HG03196 (cell line): Measurements from ENCODE around the gene NTHL1.
A peak's percentile ranks its signal among the peaks of the same experiment; 100 is the strongest.

ENCODE experiments used
- ATAC-seq: cut with Tn5 transposase; IDR thresholded peaks from one replicate; pipeline ENCODE4 v1.9.1; 2021; ENCODE audit not compliant: unreplicated experiment

Gene NTHL1

DNA sequence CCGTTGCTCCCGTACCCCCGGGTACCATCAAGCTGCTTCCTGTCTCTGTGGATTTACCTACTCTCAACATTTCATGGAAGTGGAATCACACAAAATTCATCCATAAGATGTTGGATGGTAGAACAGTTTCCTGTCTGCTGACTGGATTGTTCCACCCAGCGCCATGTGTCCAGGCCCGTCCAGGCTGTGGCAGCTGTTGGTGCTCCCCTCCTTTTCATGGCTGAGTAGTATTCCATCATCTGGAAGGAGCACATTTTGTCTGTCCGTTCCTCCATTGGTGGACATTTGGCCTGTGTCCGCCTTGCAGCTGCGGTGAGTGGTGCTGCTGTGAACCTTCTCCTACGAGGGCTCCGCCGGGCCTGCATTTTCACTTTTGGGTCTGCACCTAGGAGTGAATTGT, 18.5 kb upstream of the NTHL1 start:
- no peak for ATAC-seq

DNA sequence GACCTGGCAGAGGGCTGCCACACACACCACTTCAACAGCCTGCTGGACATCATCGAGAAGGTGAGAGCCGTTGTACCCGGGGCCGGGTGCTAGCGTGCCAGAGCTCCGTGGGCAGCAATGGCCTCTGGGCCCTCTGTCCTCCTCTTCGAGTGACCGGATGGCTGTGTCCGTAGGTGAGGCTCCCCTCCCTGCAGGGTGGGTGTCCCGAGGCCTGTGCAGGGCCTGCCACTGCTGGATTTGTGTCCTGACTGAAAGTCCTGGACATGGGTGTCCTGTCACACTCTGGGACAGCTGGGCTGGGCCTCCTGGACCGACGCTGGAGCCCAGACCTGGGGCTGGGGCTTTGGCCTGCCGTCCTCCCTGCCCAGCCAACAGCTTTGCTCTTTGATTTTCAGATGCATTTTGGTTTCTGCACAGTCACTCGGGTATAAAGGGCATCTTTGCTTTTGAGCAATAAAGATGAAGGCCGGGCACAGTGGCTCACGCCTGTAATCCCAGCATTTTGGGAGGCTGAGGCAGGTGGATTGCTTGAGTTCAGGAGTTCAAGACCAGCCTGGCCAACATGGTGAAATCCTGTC, 16.8 kb upstream of the NTHL1 start:
- ATAC-seq = no peak

DNA sequence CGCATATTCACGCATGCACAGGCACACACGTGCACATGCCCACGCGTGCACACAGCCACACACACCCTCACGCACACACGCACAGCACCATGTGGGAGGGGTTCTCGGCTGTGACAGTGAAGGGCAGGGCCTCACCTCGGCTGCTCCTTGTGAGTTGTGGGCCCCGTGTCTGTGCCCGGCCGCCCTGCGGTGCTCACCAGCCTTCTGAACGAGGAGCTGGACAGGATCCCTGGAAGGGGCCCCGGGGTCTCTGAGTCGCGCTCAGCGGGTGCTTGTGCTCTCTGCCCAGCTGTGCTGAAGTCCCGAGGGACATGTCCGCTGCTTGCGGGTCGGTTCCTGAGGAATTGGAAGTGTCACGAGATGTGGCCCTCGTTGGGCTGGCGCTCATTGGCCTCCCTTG, 16.2 kb upstream of the NTHL1 start:
- ATAC-seq = no peak

DNA sequence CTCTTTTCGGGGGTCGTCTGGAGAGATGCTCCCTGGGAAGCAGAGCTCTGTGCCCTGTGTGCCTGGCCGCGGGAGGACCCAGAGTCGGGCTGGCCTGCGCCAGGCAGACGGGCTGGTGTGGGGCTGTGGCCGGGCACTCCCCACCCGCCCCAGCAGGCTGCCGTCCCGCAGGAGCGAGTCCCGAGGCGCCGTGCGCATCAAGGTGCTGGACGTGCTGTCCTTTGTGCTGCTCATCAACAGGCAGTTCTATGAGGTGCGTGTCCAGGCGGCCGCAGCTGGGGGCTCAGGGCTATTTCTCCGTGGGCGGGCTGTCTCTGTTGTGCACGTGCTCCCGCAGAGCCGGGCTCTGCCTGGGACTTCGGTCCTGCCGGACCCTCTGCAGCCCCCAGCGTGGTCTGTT, 15.2 kb upstream of the NTHL1 start:
- ATAC-seq = no peak

DNA sequence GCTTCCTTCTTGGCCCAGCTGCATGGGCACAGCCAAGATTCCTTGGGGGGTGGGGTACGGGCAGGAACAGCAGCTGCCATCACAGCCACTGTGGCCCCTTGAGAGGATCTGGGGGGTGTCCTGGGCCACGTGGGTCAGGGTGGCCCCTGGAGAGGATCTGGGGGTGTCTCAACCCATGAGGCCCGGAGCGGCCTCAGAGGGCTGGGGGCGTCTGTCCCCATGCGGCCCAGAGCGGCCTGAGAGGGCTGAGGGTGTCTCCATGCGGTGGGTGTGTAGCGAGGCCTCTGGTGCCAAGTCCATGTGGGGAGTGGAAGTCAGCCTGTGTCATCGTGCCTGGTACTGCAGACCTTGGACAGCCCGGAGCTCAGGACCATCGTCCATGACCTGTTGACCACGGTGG, 13.9 kb upstream of the NTHL1 start:
- no peak for ATAC-seq

DNA sequence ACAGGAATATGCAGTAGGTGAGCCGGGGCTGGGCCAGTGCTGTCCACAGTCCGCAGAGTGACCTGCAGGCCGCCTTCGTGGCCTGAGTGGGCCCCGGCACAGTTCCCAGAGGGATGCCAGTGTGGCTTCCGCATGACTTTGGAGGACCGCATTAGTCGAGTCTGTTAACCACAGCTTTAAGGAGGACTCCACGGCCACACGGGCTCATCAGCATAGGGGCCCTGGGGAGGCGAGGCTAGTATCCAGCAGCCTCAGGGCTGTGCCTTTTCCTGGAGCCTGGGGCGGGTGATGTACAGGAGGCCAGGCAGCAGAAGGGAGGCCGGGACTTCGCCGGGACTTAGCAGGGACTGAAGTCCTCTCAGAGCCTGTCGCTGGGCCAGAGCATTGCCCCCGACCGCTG, 13.4 kb upstream of the NTHL1 start:
- ATAC-seq = no peak

DNA sequence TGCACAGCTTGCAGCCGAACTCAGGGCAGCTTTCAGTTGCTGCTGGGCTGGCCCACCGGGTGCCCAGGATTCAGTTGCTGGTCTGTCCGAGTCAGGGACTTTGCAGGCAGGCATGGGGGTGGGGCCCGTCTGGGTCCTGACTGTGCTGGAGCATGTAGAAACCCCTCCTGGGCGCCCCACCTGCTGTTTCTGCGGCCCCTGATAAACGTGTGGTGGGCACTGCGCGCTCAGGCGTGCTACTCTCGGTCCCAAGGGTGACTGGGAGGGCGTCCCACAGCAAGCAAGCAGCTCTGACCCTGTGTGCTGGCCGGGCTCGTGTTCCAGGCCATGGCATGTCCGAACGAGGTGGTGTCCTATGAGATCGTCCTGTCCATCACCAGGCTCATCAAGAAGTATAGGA, 12.7 kb upstream of the NTHL1 start:
- ATAC-seq = no peak

DNA sequence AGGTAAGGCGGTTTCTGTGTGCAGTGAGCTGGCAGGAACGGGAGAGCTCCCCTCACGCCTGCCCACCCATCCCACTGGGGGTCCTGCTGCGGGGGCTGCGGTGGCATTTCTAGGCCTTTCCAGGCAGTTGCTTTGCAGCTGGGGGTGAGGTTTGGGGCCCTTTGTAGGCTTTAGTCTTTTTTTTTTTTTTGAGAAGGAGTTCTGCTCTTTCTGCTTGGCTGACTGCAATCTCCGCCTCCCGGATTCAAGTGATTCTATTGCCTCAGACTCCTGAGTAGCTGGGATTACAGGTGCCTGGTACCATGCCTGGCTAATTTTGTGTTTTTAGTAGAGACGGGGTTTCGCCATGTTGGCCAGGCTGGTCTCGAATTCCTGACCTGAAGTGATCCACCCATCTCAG, 11.2 kb upstream of the NTHL1 start:
- no peak for ATAC-seq

DNA sequence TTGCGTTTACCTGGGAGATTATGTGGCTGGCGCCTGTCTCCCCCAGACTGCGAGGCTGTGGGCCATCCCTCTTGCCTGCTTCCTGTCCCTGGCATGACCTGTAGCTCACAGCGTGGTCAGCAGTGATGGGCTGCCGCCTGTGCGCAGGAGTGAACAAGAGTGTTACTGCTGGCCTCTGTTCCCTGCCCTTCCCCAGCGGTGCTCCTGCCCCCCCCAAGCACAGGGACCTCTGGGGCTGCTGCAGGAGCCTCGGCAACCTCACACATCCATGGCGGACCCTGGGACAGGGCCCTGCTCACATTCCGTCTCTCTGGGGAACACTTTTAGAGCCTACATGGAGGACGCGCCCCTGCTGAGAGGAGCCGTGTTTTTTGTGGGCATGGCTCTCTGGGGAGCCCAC, 10.8 kb upstream of the NTHL1 start:
- no peak for ATAC-seq

DNA sequence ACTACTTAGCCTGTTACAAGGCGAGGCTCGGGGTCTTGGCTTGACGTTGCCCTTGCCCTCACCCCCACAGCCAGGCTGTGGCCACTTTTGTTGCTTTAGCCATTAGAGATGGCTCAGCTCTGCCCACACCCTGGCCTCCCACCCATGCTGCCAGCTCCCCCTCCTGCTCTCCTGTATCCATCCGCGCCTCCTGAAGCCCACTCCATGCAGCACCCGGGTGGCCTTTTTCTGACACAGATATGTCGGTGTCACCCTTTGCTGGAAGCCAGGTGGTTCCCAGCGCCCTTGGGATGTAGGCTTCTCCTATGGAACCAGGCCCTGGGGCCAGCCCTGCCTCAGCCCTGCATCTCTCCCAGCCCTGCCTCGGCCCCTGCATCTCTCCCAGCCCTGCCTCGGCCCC, 9.8 kb upstream of the NTHL1 start:
- no peak for ATAC-seq

DNA sequence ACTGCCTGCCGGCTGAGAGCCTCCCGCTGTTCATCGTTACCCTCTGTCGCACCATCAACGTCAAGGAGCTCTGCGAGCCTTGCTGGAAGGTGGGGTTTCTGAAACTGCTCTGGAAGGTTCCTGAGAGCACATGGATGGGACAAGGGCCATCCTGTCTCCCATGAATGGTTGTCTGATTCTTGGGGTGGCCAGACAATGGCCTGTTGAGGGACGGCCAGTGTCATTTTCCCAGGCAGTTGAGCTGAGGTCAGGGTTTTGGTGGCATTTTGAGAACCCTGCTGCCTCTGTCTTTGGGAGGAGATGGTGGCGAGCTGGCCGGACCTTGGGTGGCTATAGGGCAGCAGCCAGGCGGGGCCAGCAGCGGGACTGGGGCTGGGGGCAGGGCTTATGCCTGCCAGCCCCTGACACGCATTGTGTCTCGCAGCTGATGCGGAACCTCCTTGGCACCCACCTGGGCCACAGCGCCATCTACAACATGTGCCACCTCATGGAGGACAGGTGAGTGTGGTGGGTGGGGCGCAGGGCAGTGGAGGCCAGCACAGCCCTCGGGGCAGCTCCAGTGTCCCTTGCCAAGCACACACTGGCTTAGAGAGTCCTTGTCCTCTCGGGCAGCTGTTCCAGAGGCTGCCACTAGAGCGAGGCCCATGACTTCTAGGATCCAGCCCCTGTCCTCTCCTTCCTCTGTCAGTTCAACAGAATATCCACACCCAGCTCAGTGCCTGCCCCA, 9.2 kb upstream of the NTHL1 start:
- ATAC-seq = no peak

DNA sequence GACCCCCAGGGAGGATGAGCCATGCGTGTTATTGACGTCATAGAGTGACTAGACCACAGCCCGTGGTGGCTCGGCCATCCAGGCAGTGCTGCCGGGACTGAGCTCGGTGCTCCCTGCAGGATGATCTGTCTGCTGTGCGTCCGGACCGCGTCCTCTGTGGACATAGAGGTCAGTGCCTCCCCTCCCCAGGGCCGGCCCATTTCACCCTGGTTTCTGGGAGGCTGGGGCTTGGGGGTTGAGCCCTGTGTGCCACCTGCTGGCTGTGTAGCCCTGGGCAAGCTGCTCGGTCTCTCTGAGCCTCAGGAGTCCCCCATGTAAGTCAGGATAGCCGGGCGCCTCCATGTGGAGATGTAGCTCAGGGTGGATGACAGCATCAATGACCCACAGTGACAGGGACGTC, 8.4 kb upstream of the NTHL1 start:
- ATAC-seq = no peak

DNA sequence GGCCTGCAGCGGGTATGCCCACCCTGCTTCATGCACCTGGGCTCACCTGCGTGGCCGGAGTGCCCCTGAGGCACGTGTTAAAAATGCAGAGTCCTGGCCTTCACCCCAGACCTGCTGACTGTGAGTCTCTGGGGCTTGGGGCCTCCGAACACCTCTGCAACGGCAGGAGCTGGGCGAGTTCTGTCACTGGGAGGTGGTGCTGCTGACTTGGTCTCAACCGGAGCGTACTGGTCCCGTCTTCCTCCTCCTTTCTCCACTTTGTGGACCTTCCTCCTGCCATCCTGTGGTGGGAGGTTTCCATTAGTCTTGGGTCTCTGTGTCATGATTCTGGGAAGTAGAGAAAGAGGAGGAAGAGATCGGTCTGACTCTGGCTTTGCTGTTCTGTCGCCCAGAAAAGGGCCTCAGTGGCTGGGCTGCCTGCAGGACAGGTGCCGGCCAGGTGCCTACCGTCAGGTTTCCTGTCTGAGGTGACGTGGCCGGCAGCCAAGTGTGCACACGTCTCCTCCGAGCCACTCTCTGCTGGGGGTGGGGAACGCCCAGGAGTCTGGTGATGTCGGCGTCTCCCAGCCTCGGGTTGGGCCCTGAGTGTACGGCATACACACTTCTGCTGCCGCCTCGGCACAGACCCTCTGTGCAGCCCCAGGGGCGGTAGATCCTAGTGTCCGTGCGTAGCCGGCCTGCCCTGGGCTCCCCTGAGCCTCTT, 7.1 kb upstream of the NTHL1 start:
- no peak for ATAC-seq

DNA sequence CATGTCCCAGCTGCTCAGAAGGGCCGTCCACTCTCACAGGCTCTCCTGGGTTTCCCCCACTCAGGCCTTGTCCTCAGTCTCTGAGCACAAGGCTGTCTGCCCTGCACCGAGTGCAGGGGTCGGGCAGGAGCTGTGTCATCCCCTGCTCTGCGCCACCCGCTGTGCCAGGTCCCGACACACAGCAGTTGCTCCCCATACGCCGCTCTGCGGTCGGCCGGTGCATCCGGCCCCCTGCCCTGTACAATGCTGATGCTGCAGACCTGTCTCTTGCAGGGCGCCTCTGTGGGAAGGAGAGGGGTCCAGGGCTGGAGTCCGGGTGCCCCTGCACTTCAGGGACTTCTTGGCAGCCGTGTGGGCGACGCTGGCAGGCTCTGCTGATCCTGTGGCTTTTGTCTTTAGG, 6.3 kb upstream of the NTHL1 start:
- no peak for ATAC-seq

DNA sequence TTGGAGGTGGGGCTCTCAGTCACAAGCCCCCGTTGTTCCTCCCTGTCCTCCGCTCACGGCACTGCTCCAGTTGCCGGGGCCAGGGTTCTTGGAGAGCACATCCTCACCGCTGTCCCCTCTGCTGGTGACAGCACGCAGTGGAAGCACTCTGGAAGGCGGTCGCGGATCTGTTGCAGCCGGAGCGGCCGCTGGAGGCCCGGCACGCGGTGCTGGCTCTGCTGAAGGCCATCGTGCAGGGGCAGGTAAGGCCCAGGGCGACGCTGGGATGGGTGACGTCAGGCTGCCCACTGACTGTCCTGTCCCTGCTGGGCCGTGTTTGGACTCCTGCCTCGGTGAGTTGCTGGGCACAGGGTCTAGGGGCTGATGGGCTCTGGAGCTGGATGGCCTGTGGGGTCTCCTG, 5.6 kb upstream of the NTHL1 start:
- no peak for ATAC-seq

DNA sequence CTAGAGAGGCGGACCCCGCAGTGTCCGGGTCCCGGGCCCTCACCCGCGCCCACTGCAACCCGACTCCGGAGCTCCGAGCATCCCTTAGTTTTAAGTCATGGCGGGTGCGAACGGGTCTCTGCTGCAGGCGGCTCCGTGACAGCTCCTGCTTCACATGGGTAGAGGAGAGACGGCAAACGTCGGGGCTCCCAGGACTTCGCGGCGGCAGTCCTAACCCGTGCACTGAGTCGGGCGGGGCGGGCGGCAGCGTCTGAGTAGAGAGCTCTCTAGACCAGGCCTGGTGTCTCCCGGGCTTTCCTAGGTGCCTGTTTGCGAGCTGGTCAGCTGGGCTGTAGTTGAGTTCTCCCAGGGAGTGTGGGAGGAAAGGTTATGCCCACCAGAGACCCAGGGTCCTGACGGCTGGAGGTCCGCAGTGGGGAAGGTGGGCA, 496 bp upstream of the NTHL1 start:
- peak; percentile 13 for ATAC-seq

DNA sequence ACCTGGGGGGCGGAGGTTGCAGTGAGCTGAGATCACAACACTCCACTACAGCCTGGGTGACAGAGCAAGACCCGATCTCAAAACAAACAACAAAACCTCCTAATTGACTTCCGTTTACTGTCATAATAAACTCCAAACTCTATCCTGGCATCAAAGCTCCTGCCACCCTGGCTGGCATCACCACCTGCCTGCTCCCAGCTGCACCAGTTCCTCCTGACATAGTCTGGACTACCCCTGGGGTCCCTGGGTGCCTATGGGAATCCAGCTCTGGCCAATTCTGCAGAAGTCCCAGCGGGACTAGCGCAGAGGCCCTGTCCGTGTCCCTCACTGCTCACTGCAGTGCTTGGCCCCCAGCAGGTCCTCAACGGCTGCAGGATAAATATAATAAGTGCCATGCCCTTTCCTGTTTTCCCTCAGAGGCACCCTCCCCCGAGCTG, 723 bp downstream of the NTHL1 start:
- ATAC-seq = no peak

DNA sequence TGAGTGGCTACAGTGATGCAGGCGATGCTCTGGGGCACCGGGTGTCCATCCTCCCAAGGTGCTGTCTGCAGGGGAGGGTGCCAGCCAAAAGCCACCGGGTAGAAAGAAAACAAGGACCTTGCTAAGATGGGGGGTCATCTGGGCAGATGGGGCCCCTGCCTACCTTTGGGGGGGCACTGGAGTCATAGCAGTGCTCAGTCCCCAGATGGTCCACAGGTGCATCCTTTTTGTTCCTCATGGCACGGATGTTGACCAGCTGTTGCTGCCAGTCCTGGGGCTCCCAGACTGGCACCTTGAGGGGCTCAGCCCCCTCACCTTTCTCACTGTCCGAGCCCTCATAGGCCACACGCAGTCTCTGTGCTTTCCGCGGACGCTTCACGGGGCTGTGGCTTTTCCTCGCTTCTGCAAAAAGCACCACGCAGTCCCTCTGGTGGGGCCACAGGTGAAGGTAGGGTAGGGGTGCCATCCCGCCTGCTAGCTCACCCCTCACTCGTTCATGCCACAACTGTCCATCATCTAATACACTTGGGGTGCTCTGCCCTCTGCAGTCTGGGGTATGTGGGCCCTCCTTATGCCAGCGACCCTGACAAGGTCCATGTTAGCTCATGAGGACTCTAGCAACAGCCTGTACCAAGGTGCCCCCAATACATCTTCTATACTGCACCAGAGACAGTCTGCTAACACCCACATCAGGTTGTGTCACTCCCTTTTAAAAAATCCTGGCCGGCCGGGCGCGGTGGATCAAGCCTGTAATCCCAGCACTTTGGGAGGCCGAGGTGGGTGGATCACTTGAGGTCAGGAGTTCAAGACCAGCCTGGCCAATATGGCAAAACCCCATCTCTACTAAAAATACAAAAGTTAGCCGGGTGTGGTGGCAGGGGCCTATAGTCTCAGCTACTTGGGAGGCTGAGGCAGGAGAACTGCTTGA, 1.4 kb downstream of the NTHL1 start:
- ATAC-seq = no peak

DNA sequence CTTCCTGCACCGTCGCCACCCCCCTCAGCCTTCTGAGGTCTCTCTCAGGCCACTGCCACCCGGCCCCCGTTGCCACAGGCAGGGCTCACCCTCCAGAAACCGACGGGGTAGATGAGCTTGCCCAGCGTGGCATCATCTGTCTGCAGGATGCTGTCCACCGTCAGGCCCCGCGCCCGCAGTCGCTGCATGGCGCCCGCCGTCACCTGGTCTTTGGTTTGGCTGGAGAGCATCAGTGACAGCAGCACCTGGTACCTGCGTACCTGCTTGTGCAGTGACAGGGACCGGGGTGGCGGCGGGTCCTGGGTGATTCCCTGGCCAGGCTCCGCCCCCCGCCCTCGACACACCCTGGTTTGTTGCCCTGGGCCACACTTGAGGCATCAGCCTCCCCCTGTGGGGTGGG, 3.1 kb downstream of the NTHL1 start:
- ATAC-seq = no peak

DNA sequence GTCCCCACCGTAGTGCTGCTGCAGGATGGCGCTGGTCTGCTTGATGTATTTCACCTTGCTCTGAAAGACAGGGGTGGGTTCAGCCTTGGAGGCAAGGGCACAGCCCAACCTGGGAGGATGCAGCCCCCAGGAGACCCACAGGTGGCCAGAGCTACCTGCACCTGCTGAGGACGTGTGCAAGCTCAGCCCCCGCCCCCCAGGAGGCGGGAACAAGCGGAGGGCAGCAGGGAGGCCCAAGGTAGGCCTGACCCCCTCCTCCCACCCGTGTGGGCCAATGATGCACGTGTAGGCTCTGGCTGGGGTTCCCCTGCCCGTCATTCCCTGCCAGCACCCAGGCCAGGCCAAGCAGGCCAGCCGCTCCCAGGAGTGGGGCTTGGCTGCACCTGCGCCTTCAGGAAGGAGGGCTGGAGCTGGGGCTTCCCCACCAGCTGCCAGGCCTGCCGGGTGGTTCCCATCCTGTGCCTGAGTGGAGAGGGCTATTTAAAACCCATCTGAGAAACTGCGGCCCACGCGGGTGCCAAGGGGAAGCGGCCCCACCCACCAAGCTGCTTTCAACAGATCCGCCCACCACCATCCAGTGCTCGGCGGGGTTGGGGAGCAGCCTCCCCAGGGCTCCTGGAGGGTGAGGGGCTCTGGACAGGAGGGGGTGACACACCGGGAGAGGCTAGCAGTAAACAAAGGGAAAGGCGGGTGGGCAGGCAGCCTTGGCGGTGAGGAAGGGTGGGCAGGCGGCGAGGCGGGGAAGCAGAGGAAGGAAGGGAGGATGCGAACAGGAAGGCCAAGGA, 3.8 kb downstream of the NTHL1 start:
- no peak for ATAC-seq
